ENCODE measurements around the gene SHKBP1.

DNA sequence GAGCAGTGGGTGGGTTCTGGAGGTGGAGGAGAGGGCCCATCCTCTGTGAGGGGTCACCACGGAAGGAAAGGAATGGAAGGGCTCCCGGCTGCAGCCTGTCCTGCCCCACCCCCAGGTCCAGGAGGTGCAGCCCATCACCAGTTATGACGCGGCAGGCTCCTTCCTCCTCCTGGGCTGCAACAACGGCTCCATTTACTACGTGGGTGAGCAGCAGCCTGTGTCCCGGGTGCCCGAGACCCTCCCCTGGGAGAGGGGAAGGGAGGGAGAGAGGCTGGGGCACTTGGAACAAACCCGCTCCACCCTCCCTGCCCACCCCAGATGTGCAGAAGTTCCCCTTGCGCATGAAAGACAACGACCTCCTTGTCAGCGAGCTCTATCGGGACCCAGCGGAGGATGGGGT is 6.6 kb downstream of the SHKBP1 start:
- TF ChIP-seq, protein P1, sequence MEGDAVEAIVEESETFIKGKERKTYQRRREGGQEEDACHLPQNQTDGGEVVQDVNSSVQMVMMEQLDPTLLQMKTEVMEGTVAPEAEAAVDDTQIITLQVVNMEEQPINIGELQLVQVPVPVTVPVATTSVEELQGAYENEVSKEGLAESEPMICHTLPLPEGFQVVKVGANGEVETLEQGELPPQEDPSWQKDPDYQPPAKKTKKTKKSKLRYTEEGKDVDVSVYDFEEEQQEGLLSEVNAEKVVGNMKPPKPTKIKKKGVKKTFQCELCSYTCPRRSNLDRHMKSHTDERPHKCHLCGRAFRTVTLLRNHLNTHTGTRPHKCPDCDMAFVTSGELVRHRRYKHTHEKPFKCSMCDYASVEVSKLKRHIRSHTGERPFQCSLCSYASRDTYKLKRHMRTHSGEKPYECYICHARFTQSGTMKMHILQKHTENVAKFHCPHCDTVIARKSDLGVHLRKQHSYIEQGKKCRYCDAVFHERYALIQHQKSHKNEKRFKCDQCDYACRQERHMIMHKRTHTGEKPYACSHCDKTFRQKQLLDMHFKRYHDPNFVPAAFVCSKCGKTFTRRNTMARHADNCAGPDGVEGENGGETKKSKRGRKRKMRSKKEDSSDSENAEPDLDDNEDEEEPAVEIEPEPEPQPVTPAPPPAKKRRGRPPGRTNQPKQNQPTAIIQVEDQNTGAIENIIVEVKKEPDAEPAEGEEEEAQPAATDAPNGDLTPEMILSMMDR (IDR thresholded peaks at IDR 0.05): no peak
- TF ChIP-seq POLR2A (IDR thresholded peaks at IDR 0.05): no peak

Data from testis (tissue), 2 donors.